Pulmonary artery endothelial cell (primary cell): Measurements from ENCODE around the gene NFE2. TPM values are rescaled to one million over a fixed set of nuclear protein-coding genes. Genes with fewer than 3 reads are reported as not detected.

Experiments used
- DNase-seq: peaks from one replicate; pipeline ENCODE4 v3.0.0-alpha.2; 2011; ENCODE audit warnings: low read depth, low spot score
- total RNA-seq: library from RNA; depleted of rRNA; stranded (reverse); fragments of >200 nt; gene quantifications from 2 replicates; pipeline ENCODE4 v1.2.3, GENCODE V29; 2014

Gene NFE2
- total RNA-seq, 1 donor from 2014 or later, result not detected

DNA sequence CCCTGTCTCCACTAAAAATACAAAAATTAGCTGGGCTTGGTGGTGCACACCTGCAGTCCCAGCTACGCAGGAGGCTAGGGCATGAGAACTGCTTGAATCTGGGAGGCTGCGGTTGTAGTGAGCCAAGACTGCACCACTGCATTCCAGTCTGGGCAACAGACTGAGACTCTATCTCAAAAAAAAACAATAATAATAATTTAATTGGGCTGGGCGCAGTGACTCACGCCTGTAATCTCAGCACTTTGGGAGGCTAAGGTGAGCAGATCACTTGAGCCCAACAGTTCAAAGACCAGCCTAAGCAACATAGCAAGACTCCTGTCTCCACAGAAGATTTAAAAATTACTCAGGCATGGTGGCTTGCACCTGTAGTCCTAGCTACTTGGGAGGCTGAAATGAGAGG lies 47.6 kb downstream of the NFE2 start:
- no peak for DNase-seq

- no peak for DNase-seq
These were observed 49.0 kb downstream of the NFE2 start for GRCh38 chr12:54251667-54252284.

GRCh38 chr12:54249489-54249888 lies 51.3 kb downstream of the NFE2 start:
- no peak for DNase-seq

DNA sequence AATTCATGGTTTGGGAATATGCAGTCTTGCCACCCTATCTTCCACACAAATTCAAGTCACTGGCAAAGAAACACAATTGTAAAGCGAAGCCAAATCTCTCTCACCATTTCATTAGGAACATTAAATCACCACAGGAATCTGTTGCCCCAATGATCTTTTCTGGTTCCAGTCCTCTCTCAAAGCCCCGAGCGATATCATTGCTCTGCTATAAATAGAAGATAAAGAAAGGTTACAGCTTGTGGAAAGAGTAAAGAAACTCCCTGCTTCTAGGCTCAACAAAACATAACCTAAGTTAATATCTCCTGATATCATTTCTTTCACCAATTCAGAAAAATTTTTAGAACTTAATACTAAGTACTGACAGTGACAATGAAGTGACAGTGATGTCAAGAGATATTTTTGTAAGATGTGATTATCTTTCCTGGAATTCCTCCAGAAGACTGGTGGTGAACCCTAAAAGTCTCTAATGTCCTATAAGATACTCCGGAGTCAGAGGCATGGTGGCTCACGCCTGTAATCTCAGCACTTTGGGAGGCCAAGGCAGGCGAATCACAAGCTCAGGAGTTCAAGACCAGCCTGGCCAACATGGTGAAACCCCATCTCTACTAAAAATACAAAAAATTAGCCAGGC lies 54.7 kb downstream of the NFE2 start:
- DNase-seq, result no peak

Other genes with a start within 250 kb of the NFE2 start
- not detected in 2 replicates for gene HOXC4, start 247.2 kb downstream of the NFE2 start, total RNA-seq
- 19.4 and 20.6 TPM in 2 replicates for gene SMUG1, start 112.0 kb downstream of the NFE2 start, total RNA-seq
- gene CBX5, start 20.9 kb downstream of the NFE2 start, total RNA-seq, result 36.4 and 42.9 TPM in 2 replicates
- 569 and 659 TPM in 2 replicates for gene HNRNPA1, start 20.3 kb downstream of the NFE2 start, total RNA-seq
- gene COPZ1, start 24.1 kb upstream of the NFE2 start, total RNA-seq, result 108 and 131 TPM in 2 replicates
- gene GPR84, start 63.5 kb upstream of the NFE2 start, total RNA-seq, result not detected in 2 replicates
- 0.74 and 0.79 TPM in 2 replicates for gene ZNF385A, start 83.7 kb upstream of the NFE2 start, total RNA-seq
- gene ITGA5, start 118.3 kb upstream of the NFE2 start, total RNA-seq, result 848 and 1,153 TPM in 2 replicates
- not detected in 2 replicates for gene GTSF1, start 172.6 kb upstream of the NFE2 start, total RNA-seq
- under 0.01 and 0.26 TPM in 2 replicates for gene NCKAP1L, start 196.7 kb upstream of the NFE2 start, total RNA-seq
- not detected in 2 replicates for gene PDE1B, start 248.6 kb upstream of the NFE2 start, total RNA-seq